Measurements from ENCODE around the gene UQCR11. TPM values are rescaled to one million over a fixed set of nuclear protein-coding genes. Genes with fewer than 3 reads are reported as not detected.

UQCR11 gene
- total RNA-seq, 1 donor from 2014 or later, result 81.9 TPM

- no peak for DNase-seq (ENCODE audit: low read depth, low spot score)
These were observed 35.3 kb downstream of the UQCR11 start for GRCh38 chr19:1569997-1570396.

- DNase-seq (ENCODE audit: low read depth, low spot score), result no peak
These were observed 36.8 kb downstream of the UQCR11 start, which contains the start of gene MEX3D for GRCh38 chr19:1568320-1569019. MEX3D (minus strand) TSS chr19:1568325; CDS start chr19:1568058, 267 bp downstream.

GRCh38 chr19:1567848-1568227, 37.4 kb downstream of the UQCR11 start:
- no peak for DNase-seq (ENCODE audit: low read depth, low spot score)

- no peak for DNase-seq (ENCODE audit: low read depth, low spot score)
These were observed 38.0 kb downstream of the UQCR11 start for GRCh38 chr19:1567116-1567847.

- DNase-seq (ENCODE audit: low read depth, low spot score), result peak; percentile 60
These were observed 38.7 kb downstream of the UQCR11 start for GRCh38 chr19:1566392-1567115.

GRCh38 chr19:1563251-1563650, 42.0 kb downstream of the UQCR11 start:
- DNase-seq (ENCODE audit: low read depth, low spot score), result no peak

- DNase-seq (ENCODE audit: low read depth, low spot score), result no peak
These were observed 43.9 kb downstream of the UQCR11 start for GRCh38 chr19:1561236-1561842.

- no peak for DNase-seq (ENCODE audit: low read depth, low spot score)
These were observed 44.9 kb downstream of the UQCR11 start for GRCh38 chr19:1560286-1560882.

- no peak for DNase-seq (ENCODE audit: low read depth, low spot score)
These were observed 46.7 kb downstream of the UQCR11 start for GRCh38 chr19:1558552-1558951.

- no peak for DNase-seq (ENCODE audit: low read depth, low spot score)
These were observed 48.7 kb downstream of the UQCR11 start for GRCh38 chr19:1556390-1557070.

- DNase-seq (ENCODE audit: low read depth, low spot score), result no peak
These were observed 49.5 kb downstream of the UQCR11 start for GRCh38 chr19:1555487-1556389.

- DNase-seq (ENCODE audit: low read depth, low spot score), result no peak
These were observed 50.3 kb downstream of the UQCR11 start for GRCh38 chr19:1554968-1555367.

GRCh38 chr19:1553415-1553814, 51.8 kb downstream of the UQCR11 start:
- DNase-seq (ENCODE audit: low read depth, low spot score), result no peak

GRCh38 chr19:1551068-1552040, 53.9 kb downstream of the UQCR11 start:
- DNase-seq (ENCODE audit: low read depth, low spot score), result no peak

- no peak for DNase-seq (ENCODE audit: low read depth, low spot score)
These were observed 55.8 kb downstream of the UQCR11 start for GRCh38 chr19:1549332-1549945.

Data from pulmonary artery endothelial cell (primary cell).